ENCODE measurements around the gene CCDC112.

CCDC112 gene

GRCh38 chr5:115229606-115230005 is 66.8 kb downstream of the CCDC112 start:
- Histone ChIP-seq H3K27ac (ENCODE audit: low read depth, low read length) (no peak overlapping the region), H3K9ac (ENCODE audit: low read length) (no peak overlapping the region), H3K27me3 (ENCODE audit: control insufficient read depth, insufficient read depth, low read length) (no peaks in the 10 kb centered on the region), H3K4me3 (ENCODE audit: low read depth, low read length) (no peak overlapping the region), H3K9me3 (ENCODE audit: control insufficient read depth, insufficient read depth, low read depth, low read length) (no peaks in the 10 kb centered on the region), H3K4me1 (ENCODE audit: control insufficient read depth, insufficient read depth, low read length) (no peaks in the 10 kb centered on the region), H3K36me3 (ENCODE audit: control insufficient read depth, insufficient read depth, low read length) (peaks cover 36% of the 10 kb centered on the region)

GRCh38 chr5:115227281-115227680 is 69.2 kb downstream of the CCDC112 start:
- H3K27me3 ChIP-seq (ENCODE audit: control insufficient read depth, insufficient read depth, low read length) = no peaks in the 10 kb centered on the region
- H3K9ac ChIP-seq (ENCODE audit: low read length) = no peak overlapping the region
- peaks cover 36% of the 10 kb centered on the region for H3K36me3 ChIP-seq (ENCODE audit: control insufficient read depth, insufficient read depth, low read length)
- no peaks in the 10 kb centered on the region for H3K4me1 ChIP-seq (ENCODE audit: control insufficient read depth, insufficient read depth, low read length)
- no peaks in the 10 kb centered on the region for H3K9me3 ChIP-seq (ENCODE audit: control insufficient read depth, insufficient read depth, low read depth, low read length)
- no peak overlapping the region for H3K4me3 ChIP-seq (ENCODE audit: low read depth, low read length)
- no peak overlapping the region for H3K27ac ChIP-seq (ENCODE audit: low read depth, low read length)

All from HUES6 (cell line).